Naive B cell (primary cell): ENCODE measurements around the gene GPATCH3. TPM values are rescaled to one million over a fixed set of nuclear protein-coding genes. Genes with fewer than 3 reads are reported as not detected.
"Not testable (repeated sequence)": the region's sequence is repeated elsewhere in the genome, so short reads cannot be mapped to it uniquely, and the experiment has no call there.

Experiments
- ATAC-seq, 2 donors: fragments of 150-1000 bp; cut with Tn5 transposase; 2 replicates each; pipeline ENCODE4 v1.10.0; 2021; ENCODE audit warnings: low read depth in 2 of 2, mild to moderate bottlenecking in 2 of 2, moderate library complexity in 2 of 2
- DNase-seq: peaks from one replicate; pipeline ENCODE4 v3.0.0; 2022
- H3K27ac Mint-ChIP-seq, 6 donors: one replicate each; pipeline ENCODE4 v1.8.0; 2020 to 2022; ENCODE audit warnings: mild to moderate bottlenecking in 6 of 6, mixed read lengths in 6 of 6, moderate library complexity in 5 of 6, inconsistent platforms in 2 of 6
- H3K27me3 Mint-ChIP-seq, 3 donors: one replicate each; pipeline ENCODE4 v1.8.0; 2021 to 2022; ENCODE audit warnings: mixed read lengths in 3 of 3, mild to moderate bottlenecking in 1 of 3
- H3K36me3 Mint-ChIP-seq, 2 donors: one replicate each; pipeline ENCODE4 v1.8.0; 2020 to 2022; ENCODE audit warnings: mixed read lengths in 2 of 2, inconsistent platforms in 1 of 2, mild to moderate bottlenecking in 1 of 2
- H3K4me1 Mint-ChIP-seq, 3 donors: one replicate each; pipeline ENCODE4 v1.8.0; 2020 to 2022; ENCODE audit warnings: mixed read lengths in 3 of 3, inconsistent platforms in 1 of 3, mild to moderate bottlenecking in 1 of 3, moderate library complexity in 1 of 3
- H3K4me3 Mint-ChIP-seq, 8 donors: one replicate each; pipeline ENCODE4 v1.8.0; 2020 to 2022; ENCODE audit warnings: mild to moderate bottlenecking in 8 of 8, mixed read lengths in 8 of 8, moderate library complexity in 8 of 8, inconsistent platforms in 2 of 8
- H3K9me3 Mint-ChIP-seq, 7 donors: one replicate each; pipeline ENCODE4 v1.8.0; 2020 to 2022; ENCODE audit warnings: mixed read lengths in 7 of 7, mild to moderate bottlenecking in 5 of 7, inconsistent platforms in 2 of 7, moderate library complexity in 1 of 7
- polyA plus RNA-seq, 6 donors: library from polyadenylated mRNA; unstranded; fragments of 300-500 nt; fragmentation: Illumina TruSeq; gene quantifications; one replicate each; pipeline ENCODE4 v1.2.3, GENCODE V29; 2021; ENCODE audit warnings: low read depth in 6 of 6

The GPATCH3 gene
- polyA plus RNA-seq, 6 donors from 2014 or later: 11.0 to 22.1 (median 15.5) TPM

DNA sequence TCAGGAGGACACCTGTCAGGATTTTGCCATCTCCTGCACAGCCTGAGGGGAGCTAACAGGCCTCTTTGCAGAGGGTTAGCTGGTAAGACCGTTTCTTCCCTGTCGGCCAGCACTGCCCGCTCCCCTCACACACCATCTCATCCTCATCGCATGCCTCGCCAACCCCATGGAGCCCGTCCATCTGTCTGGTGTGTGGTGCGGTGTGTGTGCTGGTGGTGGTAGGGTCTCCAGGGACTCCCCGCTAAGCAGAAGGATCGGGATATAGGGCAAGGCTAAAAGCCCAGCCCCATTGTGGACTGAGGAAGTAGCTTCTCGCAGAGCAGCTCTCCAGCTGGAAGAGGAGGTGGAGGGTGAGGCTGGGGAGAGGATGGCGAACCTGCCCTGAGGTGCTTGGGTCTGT, 44.1 kb downstream of the GPATCH3 start:
- no peak overlapping the region for H3K27ac Mint-ChIP-seq
- peaks cover 0 to 5% (median 0%) of the 10 kb centered on the region in 3 donors for H3K4me1 Mint-ChIP-seq
- no peaks in the 10 kb centered on the region for H3K27me3 Mint-ChIP-seq
- H3K9me3 Mint-ChIP-seq: no peaks in the 10 kb centered on the region
- ATAC-seq (no peak), DNase-seq (no peak)
- H3K36me3 Mint-ChIP-seq: peaks cover 8 to 9% of the 10 kb centered on the region in 2 donors
- no peak overlapping the region for H3K4me3 Mint-ChIP-seq

DNA sequence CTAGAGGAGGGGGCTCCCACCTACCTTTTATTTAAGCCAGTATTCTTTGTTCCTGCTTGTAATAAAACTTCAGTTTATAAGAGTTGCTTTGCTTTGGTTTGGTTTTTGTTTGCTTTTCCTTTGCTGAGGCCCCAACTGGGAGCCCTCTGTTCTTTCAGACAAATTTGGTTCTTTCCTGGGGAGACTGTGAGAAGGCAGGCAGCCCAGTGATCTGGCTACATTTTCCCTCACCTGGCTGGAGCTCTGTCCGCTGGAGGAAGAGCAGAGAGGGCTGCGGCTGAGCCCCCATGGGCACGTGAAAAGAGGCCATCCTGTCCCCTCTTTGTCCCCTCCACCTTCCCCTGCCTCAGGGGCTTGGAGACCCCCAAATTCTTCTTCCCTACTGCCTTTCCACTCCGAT, 44.6 kb downstream of the GPATCH3 start:
- no peaks in the 10 kb centered on the region for H3K9me3 Mint-ChIP-seq
- peaks cover 8 to 12% of the 10 kb centered on the region in 2 donors for H3K36me3 Mint-ChIP-seq
- peaks cover 0 to 5% (median 0%) of the 10 kb centered on the region in 3 donors for H3K4me1 Mint-ChIP-seq
- no peak for ATAC-seq
- no peak for DNase-seq
- no peaks in the 10 kb centered on the region for H3K27me3 Mint-ChIP-seq
- H3K27ac Mint-ChIP-seq: no peak overlapping the region
- no peak overlapping the region for H3K4me3 Mint-ChIP-seq

DNA sequence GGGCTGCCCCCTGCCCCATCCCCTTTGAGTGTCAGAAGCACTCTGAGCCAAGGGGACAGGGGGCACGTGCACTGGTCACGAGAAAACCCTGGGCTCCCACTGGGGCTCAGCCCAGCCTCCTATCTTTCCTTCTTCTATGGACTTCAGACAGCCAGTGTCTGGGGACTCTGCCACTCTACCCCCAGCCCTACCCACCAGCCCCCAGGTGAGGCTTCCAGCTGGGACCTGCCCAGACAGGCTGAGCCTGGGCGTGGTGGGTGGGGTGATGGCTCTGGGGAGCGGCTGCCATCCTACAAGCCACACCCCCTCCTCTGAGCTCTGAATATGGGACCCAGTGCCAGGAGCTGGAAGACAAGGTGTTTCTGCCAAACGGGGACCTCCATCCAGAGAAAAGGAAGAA, 45.4 kb downstream of the GPATCH3 start:
- Mint-ChIP-seq H3K27me3 (no peaks in the 10 kb centered on the region), H3K9me3 (no peaks in the 10 kb centered on the region), H3K27ac (no peak overlapping the region), H3K4me1 (peaks cover 0 to 5% (median 0%) of the 10 kb centered on the region in 3 donors), H3K4me3 (no peak overlapping the region), H3K36me3 (peaks cover 8 to 15% of the 10 kb centered on the region in 2 donors)
- DNase-seq: no peak
- no peak for ATAC-seq

DNA sequence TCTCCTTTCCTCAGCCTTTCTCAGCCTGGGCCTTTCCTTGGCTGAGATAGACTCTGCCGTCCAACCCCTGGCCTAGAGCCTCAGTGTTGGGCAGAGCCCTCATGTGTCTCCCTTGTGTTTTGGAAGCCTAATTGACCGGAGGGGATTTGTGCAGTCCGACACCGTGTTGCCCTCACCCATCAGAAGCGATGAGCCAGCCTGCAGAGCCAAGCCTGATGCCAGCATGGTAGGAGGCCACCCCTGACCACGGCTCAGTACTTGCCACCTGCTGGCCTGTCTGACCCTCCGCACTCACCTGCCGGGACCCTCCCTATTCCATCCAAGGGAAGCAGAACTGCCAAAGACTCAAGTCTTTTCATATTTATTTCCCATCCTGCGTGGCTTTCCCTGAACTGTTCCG, 46.7 kb downstream of the GPATCH3 start:
- H3K27me3 Mint-ChIP-seq: no peaks in the 10 kb centered on the region
- H3K27ac Mint-ChIP-seq: no peak overlapping the region
- DNase-seq (no peak), ATAC-seq (no peak)
- peaks cover 8 to 22% of the 10 kb centered on the region in 2 donors for H3K36me3 Mint-ChIP-seq
- H3K9me3 Mint-ChIP-seq: no peaks in the 10 kb centered on the region
- H3K4me1 Mint-ChIP-seq: peaks cover 0 to 5% (median 0%) of the 10 kb centered on the region in 3 donors
- H3K4me3 Mint-ChIP-seq: no peak overlapping the region

DNA sequence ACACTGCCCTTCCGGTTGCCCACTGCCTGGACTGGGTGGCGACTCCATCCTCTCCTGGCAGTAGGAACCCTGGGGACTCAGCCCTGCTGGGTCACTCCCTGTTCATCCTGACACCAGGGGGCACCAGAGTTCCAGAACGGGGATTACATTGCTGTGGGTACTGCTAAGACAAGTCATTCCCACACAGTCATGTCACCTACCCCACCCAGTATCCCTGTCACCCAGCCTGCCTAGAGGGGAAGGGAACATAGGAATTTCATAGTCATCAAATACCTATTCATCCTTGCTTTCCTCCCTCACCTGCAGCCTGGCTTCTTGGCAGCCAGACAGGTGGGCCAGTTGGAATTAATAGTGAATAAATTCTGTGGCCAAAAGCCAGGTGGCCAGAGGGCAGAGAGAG, 47.1 kb downstream of the GPATCH3 start:
- DNase-seq (peak; percentile 77), ATAC-seq (peak; percentile 96 to 98)
- Mint-ChIP-seq H3K4me1 (peaks cover 0 to 5% (median 0%) of the 10 kb centered on the region in 3 donors), H3K27ac (no peak overlapping the region), H3K4me3 (no peak overlapping the region), H3K9me3 (no peaks in the 10 kb centered on the region), H3K27me3 (no peaks in the 10 kb centered on the region), H3K36me3 (peaks cover 8 to 27% of the 10 kb centered on the region in 2 donors)

DNA sequence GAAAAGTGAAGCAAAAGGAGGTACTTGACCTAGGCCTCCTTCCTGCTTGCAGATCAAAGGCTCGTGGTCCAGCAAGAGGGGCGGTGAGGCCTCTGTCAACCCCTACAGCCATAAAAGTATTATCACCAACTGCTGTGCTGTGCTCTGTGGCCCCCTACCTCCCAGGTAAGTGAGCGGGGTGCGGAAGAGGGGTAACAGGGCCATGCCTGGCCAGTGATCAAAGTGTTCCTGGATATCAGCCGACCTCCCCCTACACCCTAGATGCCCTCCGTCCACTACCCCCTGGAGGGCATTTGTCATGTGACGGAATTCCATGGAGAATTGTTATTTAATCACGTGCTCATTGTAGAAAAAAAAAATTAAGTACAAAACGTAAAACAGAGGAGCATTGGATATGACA, 47.6 kb downstream of the GPATCH3 start:
- H3K9me3 Mint-ChIP-seq: no peaks in the 10 kb centered on the region
- ATAC-seq: no peak
- no peak for DNase-seq
- H3K4me1 Mint-ChIP-seq: peaks cover 0 to 5% (median 0%) of the 10 kb centered on the region in 3 donors
- peaks cover 10 to 31% of the 10 kb centered on the region in 2 donors for H3K36me3 Mint-ChIP-seq
- peak overlapping the region in 1 of 8 donors; percentile 5 for H3K4me3 Mint-ChIP-seq
- H3K27ac Mint-ChIP-seq: no peak overlapping the region
- no peaks in the 10 kb centered on the region for H3K27me3 Mint-ChIP-seq

DNA sequence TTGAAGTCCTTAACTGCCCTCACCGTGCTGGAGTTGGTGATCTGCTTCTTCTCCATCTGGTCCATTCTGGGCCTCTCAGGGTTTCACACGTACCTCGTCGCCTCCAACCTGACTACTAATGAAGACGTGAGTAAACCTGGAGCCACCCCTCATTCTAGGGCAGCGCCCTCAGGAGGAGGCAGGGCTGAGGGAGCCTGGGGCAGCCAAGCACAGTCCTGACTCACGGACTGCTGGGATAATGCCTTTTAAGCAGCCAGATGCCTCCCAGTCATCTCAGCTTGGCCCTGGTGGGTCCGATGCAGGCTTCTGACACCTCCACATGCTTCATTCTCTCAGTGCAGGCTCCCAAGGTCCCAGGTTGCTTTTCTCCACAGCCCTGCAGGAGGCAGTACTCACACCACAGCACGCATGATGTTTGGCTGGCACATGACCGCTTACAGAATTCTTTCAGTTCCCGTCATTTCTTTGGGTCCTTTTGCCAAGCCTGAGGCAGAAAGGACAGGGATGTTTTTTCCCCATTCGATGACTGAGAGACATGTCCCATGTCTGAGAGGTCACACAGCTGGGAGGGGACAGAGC, 49.1 kb downstream of the GPATCH3 start:
- Mint-ChIP-seq H3K27me3 (no peaks in the 10 kb centered on the region), H3K36me3 (peaks cover 13 to 35% of the 10 kb centered on the region in 2 donors), H3K4me3 (no peak overlapping the region), H3K4me1 (peaks cover 0 to 5% (median 0%) of the 10 kb centered on the region in 3 donors), H3K9me3 (no peaks in the 10 kb centered on the region), H3K27ac (peak overlapping the region in 1 of 6 donors; percentile 73)
- DNase-seq (no peak), ATAC-seq (no peak)

DNA sequence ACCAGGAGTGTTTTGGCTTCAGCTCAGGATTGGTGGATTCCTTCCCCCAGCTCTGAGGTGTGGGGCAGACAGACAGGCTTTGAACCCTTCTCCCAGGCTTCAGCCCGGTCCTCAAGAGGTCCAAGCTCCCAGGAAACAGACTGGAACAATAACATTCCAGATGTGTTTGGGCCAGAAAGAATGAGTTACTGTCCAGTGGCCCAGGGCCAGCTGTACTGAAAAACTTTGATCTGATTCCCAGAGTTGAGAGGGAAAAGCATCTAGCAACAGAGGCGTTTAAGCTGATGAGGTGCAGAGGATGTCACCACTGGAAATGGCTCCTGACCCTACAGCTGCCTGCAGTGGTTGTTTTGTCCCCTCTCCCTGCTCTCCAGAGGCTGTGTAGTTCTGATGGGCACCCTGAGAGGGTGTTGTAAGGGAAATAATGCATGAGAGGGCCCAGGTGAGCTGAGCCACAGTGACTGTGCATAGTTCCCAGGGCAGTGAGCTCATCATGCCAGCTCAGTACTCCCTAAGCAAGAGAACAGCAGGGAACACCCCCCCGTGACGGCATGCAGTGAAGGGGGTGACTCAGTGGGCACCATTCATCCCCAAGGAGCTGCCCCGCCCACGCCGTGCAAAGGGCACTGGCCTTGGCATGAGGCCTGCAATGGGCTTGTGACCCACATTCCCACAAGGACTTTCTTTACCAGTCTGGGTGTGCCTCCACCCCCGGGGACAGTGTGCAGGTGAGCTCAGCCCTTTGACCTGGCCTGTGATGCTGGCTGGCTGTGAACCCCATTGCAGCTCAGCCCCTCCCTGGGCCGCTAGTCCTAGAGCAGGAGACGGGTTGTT, 51.1 kb downstream of the GPATCH3 start:
- no peak for DNase-seq
- H3K27me3 Mint-ChIP-seq: no peaks in the 10 kb centered on the region
- ATAC-seq: no peak
- no peak overlapping the region for H3K4me3 Mint-ChIP-seq
- peaks cover 13 to 35% of the 10 kb centered on the region in 2 donors for H3K36me3 Mint-ChIP-seq
- H3K4me1 Mint-ChIP-seq: peaks cover 0 to 5% (median 0%) of the 10 kb centered on the region in 3 donors
- peak overlapping the region in 1 of 6 donors; percentile 47 for H3K27ac Mint-ChIP-seq
- H3K9me3 Mint-ChIP-seq: no peaks in the 10 kb centered on the region

DNA sequence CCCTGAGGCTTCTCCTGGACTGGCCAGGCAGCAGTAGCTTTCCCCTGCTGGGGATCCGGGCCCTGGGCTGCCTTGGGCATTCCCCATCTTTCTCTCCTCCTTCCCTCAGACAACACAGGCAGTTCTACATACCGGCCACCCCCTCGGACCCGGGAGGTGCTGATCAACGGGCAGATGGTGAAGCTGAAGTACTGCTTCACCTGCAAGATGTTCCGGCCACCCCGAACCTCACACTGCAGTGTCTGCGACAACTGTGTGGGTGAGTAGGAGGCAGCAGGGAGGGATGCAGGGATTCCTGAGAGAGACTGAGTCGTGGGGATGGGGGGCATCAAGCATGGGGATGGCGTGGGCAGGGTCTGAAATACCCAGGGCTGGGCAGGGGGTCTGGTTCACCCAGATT, 51.8 kb downstream of the GPATCH3 start:
- Mint-ChIP-seq H3K9me3 (no peaks in the 10 kb centered on the region), H3K27ac (no peak overlapping the region), H3K4me1 (peaks cover 0 to 5% (median 0%) of the 10 kb centered on the region in 3 donors), H3K36me3 (peaks cover 13 to 35% of the 10 kb centered on the region in 2 donors), H3K27me3 (no peaks in the 10 kb centered on the region), H3K4me3 (no peak overlapping the region)
- DNase-seq (no peak), ATAC-seq (no peak)

DNA sequence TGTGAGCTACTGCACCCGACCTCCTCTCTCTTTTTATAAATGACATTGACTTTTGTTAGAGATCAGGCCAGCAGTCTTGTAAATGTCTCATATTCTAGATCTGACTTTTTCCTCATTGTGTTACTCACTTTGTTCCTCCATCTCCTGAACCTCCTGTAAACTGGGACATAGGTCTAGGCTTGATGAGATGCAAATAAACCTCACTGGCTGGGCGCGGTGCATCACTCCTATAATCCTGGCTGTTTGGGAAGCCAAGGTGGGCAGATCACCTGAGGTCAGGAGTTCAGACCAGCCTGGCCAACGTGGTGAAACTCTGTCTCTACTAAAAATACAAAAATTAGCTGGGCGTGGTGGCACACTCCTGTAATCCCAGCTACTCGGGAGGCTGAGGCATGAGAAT, 52.4 kb downstream of the GPATCH3 start:
- Mint-ChIP-seq H3K36me3 (peaks cover 13 to 35% of the 10 kb centered on the region in 2 donors), H3K27ac (peak overlapping the region in 2 of 6 donors; percentile 42 to 88)
- ATAC-seq, H3K4me3 Mint-ChIP-seq, H3K9me3 Mint-ChIP-seq, H3K4me1 Mint-ChIP-seq, DNase-seq, H3K27me3 Mint-ChIP-seq: not testable (repeated sequence)

DNA sequence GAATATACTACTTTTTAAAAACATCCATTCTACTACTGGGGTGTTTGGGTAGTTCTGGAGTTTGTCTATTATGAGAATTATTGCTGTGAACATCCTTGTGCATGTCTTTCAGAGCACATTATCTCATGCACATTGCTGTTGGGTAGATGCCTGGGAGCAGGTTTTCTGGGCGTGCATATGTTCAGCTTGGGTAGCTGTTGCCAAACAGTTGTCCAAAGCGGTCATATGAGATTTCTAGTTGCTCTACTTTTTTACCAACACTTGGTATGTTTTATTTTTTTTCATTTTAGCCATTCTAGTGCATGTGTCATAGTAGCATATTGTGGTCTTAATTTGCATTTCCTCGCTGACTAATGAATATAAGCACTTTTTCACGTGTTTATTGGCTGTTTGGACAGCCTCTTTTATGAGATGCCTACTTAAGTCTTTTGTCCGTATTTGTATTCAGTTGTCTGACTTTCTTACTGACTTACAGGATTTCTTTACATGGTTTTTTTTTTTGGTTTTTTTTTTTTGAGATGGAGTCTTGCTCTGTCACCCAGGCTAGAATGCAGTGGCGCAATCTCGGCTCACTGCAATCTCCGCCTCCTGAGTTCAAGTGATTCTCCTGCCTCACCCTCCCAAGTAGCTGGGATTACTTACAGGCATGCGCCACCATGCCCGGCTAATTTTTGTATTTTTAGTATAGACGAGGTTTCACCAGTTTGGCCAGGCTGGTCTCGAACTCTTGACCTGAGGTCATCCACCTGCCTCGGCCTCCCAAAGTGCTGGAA, 55.7 kb downstream of the GPATCH3 start:
- Mint-ChIP-seq H3K27me3 (no peaks in the 10 kb centered on the region), H3K9me3 (no peaks in the 10 kb centered on the region), H3K27ac (peak overlapping the region in 1 of 6 donors; percentile 11), H3K4me3 (no peak overlapping the region), H3K4me1 (no peaks in the 10 kb centered on the region), H3K36me3 (peaks cover 6 to 17% of the 10 kb centered on the region in 2 donors)
- DNase-seq (no peak), ATAC-seq (no peak)
